ENCODE measurements around the gene GPR15LG. TPM values are rescaled to one million over a fixed set of nuclear protein-coding genes. Genes with fewer than 3 reads are reported as not detected.

Gene GPR15LG
- total RNA-seq, 1 donor from 2014 or later = not detected

- no peak for DNase-seq (ENCODE audit: low spot score)
- no peak for TF ChIP-seq CTCF (IDR thresholded peaks at IDR 0.05)
- no peak overlapping the region for H3K27ac Mint-ChIP-seq (ENCODE audit: unreplicated experiment)
- H3K36me3 Mint-ChIP-seq (ENCODE audit: low read depth) = no peaks in the 10 kb centered on the region
- no peaks in the 10 kb centered on the region for H3K9me3 Mint-ChIP-seq (ENCODE audit: low read depth)
- H3K4me1 Mint-ChIP-seq (ENCODE audit: low read depth) = no peaks in the 10 kb centered on the region
- no peak overlapping the region for H3K4me3 Mint-ChIP-seq (ENCODE audit: unreplicated experiment)
- peaks cover 2% of the 10 kb centered on the region for H3K27me3 Mint-ChIP-seq (ENCODE audit: low read depth)
These were observed 1.8 kb downstream of the GPR15LG start for GRCh38 chr10:84175436-84175835.

- H3K36me3 Mint-ChIP-seq (ENCODE audit: low read depth) = no peaks in the 10 kb centered on the region
- no peaks in the 10 kb centered on the region for H3K27me3 Mint-ChIP-seq (ENCODE audit: low read depth)
- H3K27ac Mint-ChIP-seq (ENCODE audit: unreplicated experiment) = no peak overlapping the region
- no peak for TF ChIP-seq CTCF (IDR thresholded peaks at IDR 0.05)
- no peaks in the 10 kb centered on the region for H3K4me1 Mint-ChIP-seq (ENCODE audit: low read depth)
- H3K4me3 Mint-ChIP-seq (ENCODE audit: unreplicated experiment) = no peak overlapping the region
- H3K9me3 Mint-ChIP-seq (ENCODE audit: low read depth) = no peaks in the 10 kb centered on the region
- DNase-seq (ENCODE audit: low spot score) = no peak
These were observed 2.8 kb downstream of the GPR15LG start for GRCh38 chr10:84176351-84176750.

GRCh38 chr10:84176836-84177474 lies 3.4 kb downstream of the GPR15LG start:
- H3K36me3 Mint-ChIP-seq (ENCODE audit: low read depth) = no peaks in the 10 kb centered on the region
- H3K4me1 Mint-ChIP-seq (ENCODE audit: low read depth) = no peaks in the 10 kb centered on the region
- TF ChIP-seq CTCF (IDR thresholded peaks at IDR 0.05) = no peak
- H3K27me3 Mint-ChIP-seq (ENCODE audit: low read depth) = no peaks in the 10 kb centered on the region
- no peak for DNase-seq (ENCODE audit: low spot score)
- H3K27ac Mint-ChIP-seq (ENCODE audit: unreplicated experiment) = no peak overlapping the region
- no peaks in the 10 kb centered on the region for H3K9me3 Mint-ChIP-seq (ENCODE audit: low read depth)
- H3K4me3 Mint-ChIP-seq (ENCODE audit: unreplicated experiment) = no peak overlapping the region

- Mint-ChIP-seq H3K27ac (ENCODE audit: unreplicated experiment) (no peak overlapping the region), H3K4me3 (ENCODE audit: unreplicated experiment) (no peak overlapping the region), H3K27me3 (ENCODE audit: low read depth) (peaks cover 3% of the 10 kb centered on the region), H3K36me3 (ENCODE audit: low read depth) (no peaks in the 10 kb centered on the region), H3K9me3 (ENCODE audit: low read depth) (no peaks in the 10 kb centered on the region), H3K4me1 (ENCODE audit: low read depth) (no peaks in the 10 kb centered on the region)
- TF ChIP-seq CTCF (IDR thresholded peaks at IDR 0.05) = no peak
- DNase-seq (ENCODE audit: low spot score) = no peak
These were observed 4.0 kb downstream of the GPR15LG start for GRCh38 chr10:84177541-84178141.

GRCh38 chr10:84178160-84178609 lies 4.6 kb downstream of the GPR15LG start:
- Mint-ChIP-seq H3K4me3 (ENCODE audit: unreplicated experiment) (no peak overlapping the region), H3K36me3 (ENCODE audit: low read depth) (no peaks in the 10 kb centered on the region), H3K27ac (ENCODE audit: unreplicated experiment) (no peak overlapping the region), H3K9me3 (ENCODE audit: low read depth) (no peaks in the 10 kb centered on the region), H3K4me1 (ENCODE audit: low read depth) (no peaks in the 10 kb centered on the region), H3K27me3 (ENCODE audit: low read depth) (peaks cover 4% of the 10 kb centered on the region)
- no peak for DNase-seq (ENCODE audit: low spot score)
- no peak for TF ChIP-seq CTCF (IDR thresholded peaks at IDR 0.05)
